CD4-positive, alpha-beta memory T cell (primary cell): ENCODE results near the gene GAS6. TPM values are rescaled to one million over a fixed set of nuclear protein-coding genes. Genes with fewer than 3 reads are reported as not detected.
"Not testable (repeated sequence)": the region's sequence is repeated elsewhere in the genome, so short reads cannot be mapped to it uniquely, and the experiment has no call there.

Experiments
- CTCF ChIA-PET: fragments of 350-600 bp; sonication (Branson Sonifier 250); formaldehyde crosslinking; loops from one replicate; lab custom pipeline; 2021; ENCODE audit warnings: inconsistent platforms; ENCODE audit not compliant: partially characterized antibody; lab: Charles Lee
- POLR2A ChIA-PET: fragments of 350-600 bp; sonication (Branson Sonifier 250); formaldehyde crosslinking; loops from one replicate; lab custom pipeline; 2021; ENCODE audit not compliant: partially characterized antibody; lab: Charles Lee
- DNase-seq, 5 donors: peaks; one replicate each; pipeline versions ENCODE4 v3.0.0 to v3.0.0-alpha.2; 2020 to 2022; ENCODE audit warnings: mixed read lengths in 1 of 5
- H3K27ac ChIP-seq: one replicate; pipeline ENCODE4 v1.7.0; 2013; ENCODE audit warnings: low read depth, low read length
- H3K27me3 ChIP-seq: 2 replicates; pipeline ENCODE4 v1.7.0; 2013; ENCODE audit warnings: mild to moderate bottlenecking, low read length, moderate library complexity; ENCODE audit not compliant: insufficient read depth
- H3K36me3 ChIP-seq: 2 replicates; pipeline ENCODE4 v1.7.0; 2013; ENCODE audit warnings: mild to moderate bottlenecking, low read length, moderate library complexity; ENCODE audit not compliant: insufficient read depth
- H3K4me1 ChIP-seq: 2 replicates; pipeline ENCODE4 v1.7.0; 2013; ENCODE audit warnings: mild to moderate bottlenecking, low read length, moderate library complexity; ENCODE audit not compliant: insufficient read depth
- H3K4me3 ChIP-seq, 2 donors: one replicate each; pipeline ENCODE4 v1.7.0; 2013; ENCODE audit warnings: low read length in 2 of 2, mild to moderate bottlenecking in 1 of 2
- H3K9me3 ChIP-seq, 2 donors: one replicate each; pipeline ENCODE4 v1.7.0; 2013; ENCODE audit warnings: low read length in 2 of 2, control low read depth in 1 of 2; ENCODE audit not compliant: control insufficient read depth in 1 of 2
- H3K27ac Mint-ChIP-seq, 7 donors: one replicate each; pipeline ENCODE4 v1.8.0; 2020 to 2021; ENCODE audit warnings: mixed read lengths in 7 of 7, mild to moderate bottlenecking in 6 of 7, inconsistent platforms in 3 of 7, moderate library complexity in 3 of 7
- H3K27me3 Mint-ChIP-seq, 2 donors: one replicate each; pipeline ENCODE4 v1.8.0; 2020 to 2021; ENCODE audit warnings: mixed read lengths in 2 of 2
- H3K36me3 Mint-ChIP-seq, 2 donors: one replicate each; pipeline ENCODE4 v1.8.0; 2020 to 2021; ENCODE audit warnings: mixed read lengths in 2 of 2, inconsistent platforms in 1 of 2, mild to moderate bottlenecking in 1 of 2
- H3K4me1 Mint-ChIP-seq, 4 donors: one replicate each; pipeline ENCODE4 v1.8.0; 2020 to 2021; ENCODE audit warnings: mixed read lengths in 4 of 4, mild to moderate bottlenecking in 1 of 4
- H3K4me3 Mint-ChIP-seq, 8 donors: one replicate each; pipeline ENCODE4 v1.8.0; 2020 to 2021; ENCODE audit warnings: mixed read lengths in 8 of 8, mild to moderate bottlenecking in 7 of 8, moderate library complexity in 6 of 8, inconsistent platforms in 3 of 8
- H3K9me3 Mint-ChIP-seq, 8 donors: one replicate each; pipeline ENCODE4 v1.8.0; 2020 to 2021; ENCODE audit warnings: mixed read lengths in 8 of 8, mild to moderate bottlenecking in 5 of 8, inconsistent platforms in 3 of 8, moderate library complexity in 1 of 8
- intact Hi-C: fragments of 100-400 bp; cut with micrococcal nuclease; formaldehyde crosslinking; loops from one replicate; pipeline ENCODE4 v1.15.1; 2023
- polyA plus RNA-seq, 2 donors: library from polyadenylated mRNA; unstranded; fragments of 300-500 nt; fragmentation: Illumina TruSeq; gene quantifications; one replicate each; pipeline ENCODE4 v1.2.3, GENCODE V29; 2021
- total RNA-seq, 2 experiments: library from RNA; stranded (reverse); gene quantifications; one replicate each; pipeline ENCODE4 v1.2.3, GENCODE V29; 2021

The GAS6 gene
- total and polyA plus RNA-seq, 4 experiments from 2014 or later = 0.39 to 17.2 (median 8.8) TPM

DNA sequence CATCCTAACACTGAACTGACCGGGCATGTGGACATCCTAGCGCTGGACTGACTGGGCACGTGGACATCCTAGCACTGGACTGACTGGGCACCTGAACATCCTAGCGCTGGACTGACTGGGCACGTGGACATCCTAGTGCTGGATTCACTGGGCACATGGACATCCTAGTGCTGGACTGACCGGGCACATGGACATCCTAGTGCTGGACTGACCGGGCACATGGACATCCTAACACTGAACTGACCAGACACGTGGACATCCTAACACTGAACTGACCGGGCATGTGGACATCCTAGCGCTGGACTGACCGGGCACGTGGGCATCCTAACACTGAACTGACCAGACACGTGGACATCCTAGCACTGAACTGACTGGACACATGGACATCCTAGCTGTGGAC lies 73.9 kb downstream of the GAS6 start:
- H3K4me1 Mint-ChIP-seq, H3K36me3 ChIP-seq, DNase-seq, H3K9me3 ChIP-seq, CTCF ChIA-PET, H3K27me3 ChIP-seq, H3K36me3 Mint-ChIP-seq, POLR2A ChIA-PET, H3K4me1 ChIP-seq, H3K27me3 Mint-ChIP-seq, H3K9me3 Mint-ChIP-seq, H3K4me3 Mint-ChIP-seq, H3K4me3 ChIP-seq, H3K27ac Mint-ChIP-seq, intact Hi-C loops, H3K27ac ChIP-seq: not testable (repeated sequence)

DNA sequence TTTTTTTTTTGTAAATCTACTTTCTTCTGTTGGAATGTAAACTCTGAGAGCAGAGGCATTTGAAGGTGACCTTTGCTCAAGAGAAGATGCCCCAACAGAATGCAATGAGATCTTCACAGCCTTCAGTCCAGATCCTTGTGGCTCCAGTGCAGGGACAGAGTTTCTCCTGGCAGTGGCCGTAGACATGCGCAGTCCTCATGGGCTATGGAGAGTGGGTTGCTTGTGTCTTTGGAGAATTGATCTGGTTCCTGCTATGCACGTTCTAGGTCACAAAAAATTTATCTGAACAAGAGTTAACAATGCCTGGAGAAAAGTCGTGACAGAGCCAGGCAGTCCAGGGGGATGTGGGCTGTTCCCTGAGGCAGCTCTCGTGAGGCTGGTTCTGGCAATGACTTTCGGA lies 74.7 kb downstream of the GAS6 start:
- POLR2A ChIA-PET = no interaction called here
- Histone ChIP-seq H3K36me3 (no peaks in the 10 kb centered on the region), H3K4me3 (no peak overlapping the region), H3K27ac (no peak overlapping the region), H3K4me1 (no peaks in the 10 kb centered on the region), H3K27me3 (no peaks in the 10 kb centered on the region), H3K9me3 (no peaks in the 10 kb centered on the region)
- H3K4me1 Mint-ChIP-seq = no peaks in the 10 kb centered on the region
- CTCF ChIA-PET = no interaction called here
- peaks cover 4 to 11% of the 10 kb centered on the region in 2 donors for H3K27me3 Mint-ChIP-seq
- peaks cover 0 to 2% (median 0%) of the 10 kb centered on the region in 8 donors for H3K9me3 Mint-ChIP-seq
- no peak for DNase-seq
- H3K4me3 Mint-ChIP-seq = no peak overlapping the region
- no peaks in the 10 kb centered on the region for H3K36me3 Mint-ChIP-seq
- intact Hi-C loops = no loop called here
- peak overlapping the region in 1 of 7 donors; percentile 22 for H3K27ac Mint-ChIP-seq

DNA sequence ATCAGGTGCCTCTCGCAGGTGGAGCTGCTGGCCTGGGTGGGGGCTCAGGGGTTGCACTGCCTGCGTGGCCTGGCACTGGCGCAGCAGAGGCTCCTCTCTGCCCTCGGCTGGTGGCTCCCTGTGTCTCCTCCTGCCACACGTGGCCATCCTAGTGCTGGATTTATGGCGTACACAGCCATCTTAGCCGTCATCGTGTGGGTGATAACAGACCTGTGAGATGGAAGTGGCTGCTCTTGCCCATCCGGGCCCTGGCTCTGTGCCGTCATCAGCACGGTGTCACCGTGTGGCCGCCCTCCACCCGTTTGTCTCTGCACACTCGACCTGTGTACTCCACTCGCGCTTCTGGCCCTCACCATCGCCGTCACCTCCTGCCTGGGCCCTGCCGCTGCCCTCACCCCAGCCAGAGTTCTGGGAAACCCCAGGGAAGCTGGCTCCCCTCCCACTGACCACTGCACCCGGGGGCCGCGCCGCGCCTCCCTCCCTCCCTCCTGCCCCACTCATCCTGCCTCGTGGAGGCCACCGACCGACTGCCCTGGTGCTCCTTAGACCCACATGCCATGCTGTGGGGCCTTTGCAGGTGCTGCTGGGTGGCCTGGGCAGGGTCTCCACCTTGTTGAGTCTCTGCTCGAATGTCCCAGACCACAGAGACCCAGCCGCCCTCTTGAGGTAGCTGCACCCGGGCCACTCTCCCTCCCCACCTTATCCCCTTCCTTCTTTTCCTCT lies 75.3 kb downstream of the GAS6 start:
- Mint-ChIP-seq H3K27me3 (peaks cover 5 to 14% of the 10 kb centered on the region in 2 donors), H3K4me1 (no peaks in the 10 kb centered on the region), H3K9me3 (peaks cover 0 to 2% (median 0%) of the 10 kb centered on the region in 8 donors), H3K4me3 (no peak overlapping the region), H3K36me3 (no peaks in the 10 kb centered on the region), H3K27ac (no peak overlapping the region)
- Histone ChIP-seq H3K27me3 (no peaks in the 10 kb centered on the region), H3K9me3 (no peaks in the 10 kb centered on the region), H3K4me3 (no peak overlapping the region), H3K4me1 (no peaks in the 10 kb centered on the region), H3K36me3 (no peaks in the 10 kb centered on the region), H3K27ac (no peak overlapping the region)
- no peak for DNase-seq
- POLR2A ChIA-PET = no interaction called here
- CTCF ChIA-PET = no interaction called here
- intact Hi-C loops = no loop called here

DNA sequence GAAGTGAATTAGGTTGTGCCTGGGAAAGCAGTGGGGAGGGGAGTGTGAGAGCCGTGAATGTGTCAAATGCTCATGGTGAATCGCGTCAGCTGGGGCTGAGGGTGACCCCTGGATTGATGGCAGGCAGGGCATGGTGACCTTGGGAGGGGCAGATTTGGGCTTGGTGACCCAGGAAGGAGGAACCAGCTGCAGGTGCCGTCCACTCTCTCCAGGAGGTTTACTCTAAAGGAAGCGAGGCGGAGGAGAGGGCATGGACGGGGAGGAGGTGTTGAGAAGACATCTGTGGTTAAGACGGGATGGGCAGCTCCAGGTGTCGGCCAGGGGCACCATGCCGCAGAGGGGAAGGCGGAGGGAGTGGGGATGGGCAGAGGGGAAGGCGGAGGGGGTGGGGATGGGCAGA lies 76.2 kb downstream of the GAS6 start:
- Mint-ChIP-seq H3K36me3 (no peaks in the 10 kb centered on the region), H3K4me3 (no peak overlapping the region), H3K4me1 (no peaks in the 10 kb centered on the region), H3K27ac (no peak overlapping the region), H3K9me3 (peaks cover 0 to 2% (median 0%) of the 10 kb centered on the region in 8 donors), H3K27me3 (peaks cover 8 to 14% of the 10 kb centered on the region in 2 donors)
- no peak for DNase-seq
- Histone ChIP-seq H3K4me1 (no peaks in the 10 kb centered on the region), H3K4me3 (no peak overlapping the region), H3K27ac (no peak overlapping the region), H3K27me3 (no peaks in the 10 kb centered on the region), H3K36me3 (no peaks in the 10 kb centered on the region), H3K9me3 (no peaks in the 10 kb centered on the region)
- intact Hi-C loops = no loop called here
- CTCF ChIA-PET = no interaction called here
- POLR2A ChIA-PET = no interaction called here

DNA sequence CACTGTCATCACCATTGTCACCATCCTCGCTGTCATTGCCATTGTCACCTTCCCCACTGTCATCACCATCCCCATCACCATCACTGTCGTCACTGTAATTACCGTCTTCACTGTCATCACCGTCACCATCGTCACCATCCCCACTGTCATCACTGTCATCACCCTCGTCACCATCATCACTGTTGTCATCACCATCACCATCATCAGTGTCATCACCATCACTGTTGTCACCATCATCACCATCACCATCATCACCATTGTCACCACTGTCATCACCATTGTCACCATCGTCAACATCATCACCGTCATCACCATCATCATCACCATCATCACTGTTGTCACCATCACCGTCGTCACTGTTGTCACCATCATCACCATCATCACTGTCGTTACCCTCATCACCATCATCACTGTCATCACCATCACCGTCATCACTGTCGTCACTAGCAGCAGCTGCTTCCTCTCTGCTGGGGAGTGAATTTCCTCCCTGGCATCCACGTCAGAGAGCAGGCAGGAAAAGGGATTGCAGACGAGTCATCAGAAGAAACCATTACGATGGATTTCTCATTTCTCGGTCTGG lies 77.5 kb downstream of the GAS6 start:
- Mint-ChIP-seq H3K27me3 (peaks cover 8 to 12% of the 10 kb centered on the region in 2 donors), H3K27ac (no peak overlapping the region)
- intact Hi-C loops = no loop called here

DNA sequence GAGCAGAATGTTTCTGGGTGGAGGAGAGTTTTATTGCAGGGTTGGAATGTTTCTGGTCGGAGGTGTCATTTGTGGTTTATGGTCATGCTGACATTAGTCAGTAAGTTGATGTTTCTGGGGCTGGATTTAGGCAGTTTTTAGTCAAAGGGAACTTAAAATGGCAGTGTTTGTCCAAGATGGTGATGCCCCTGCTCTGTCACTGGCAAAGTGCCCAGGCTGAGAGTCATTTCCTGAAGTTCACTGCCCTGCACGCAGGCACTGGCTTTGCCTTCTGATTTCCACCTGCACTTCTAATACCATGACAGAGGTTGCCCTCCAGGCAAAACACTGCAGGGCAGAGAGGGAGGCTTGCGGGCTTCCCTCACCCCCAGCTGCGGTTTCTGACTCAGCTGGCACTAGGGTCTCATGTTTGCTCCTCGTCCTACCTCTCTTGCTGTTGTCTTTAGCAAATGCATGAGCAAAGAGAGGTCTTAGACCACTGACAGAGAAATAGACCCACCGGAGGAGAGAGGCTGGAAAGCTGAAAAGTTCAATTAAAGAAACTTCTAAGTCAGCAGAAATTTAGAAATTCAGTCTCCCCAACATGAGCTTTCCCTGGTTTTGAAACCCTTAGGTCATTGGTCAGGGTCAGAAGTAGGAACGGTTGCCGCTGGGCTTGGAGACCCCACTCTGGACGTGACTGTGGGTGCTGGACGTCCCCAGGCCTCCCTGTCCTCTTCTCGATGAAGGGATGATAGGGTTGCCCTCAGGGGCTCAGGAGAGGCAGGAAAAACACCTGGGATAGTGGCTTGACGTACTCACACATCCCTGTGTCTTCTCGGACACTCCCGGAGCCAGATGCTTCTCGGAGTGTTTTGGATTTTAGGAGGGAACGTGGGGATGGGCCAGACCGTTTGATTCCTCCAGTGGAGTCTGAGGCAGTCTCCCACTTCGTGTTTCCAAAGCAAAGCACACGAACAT lies 78.5 kb downstream of the GAS6 start:
- peaks cover 9 to 12% of the 10 kb centered on the region in 2 donors for H3K27me3 Mint-ChIP-seq
- POLR2A ChIA-PET = no interaction called here
- intact Hi-C loops = no loop called here
- no peaks in the 10 kb centered on the region for H3K36me3 Mint-ChIP-seq
- peaks cover 0 to 2% (median 0%) of the 10 kb centered on the region in 8 donors for H3K9me3 Mint-ChIP-seq
- no peaks in the 10 kb centered on the region for H3K27me3 ChIP-seq
- no peak overlapping the region for H3K4me3 Mint-ChIP-seq
- no peaks in the 10 kb centered on the region for H3K4me1 Mint-ChIP-seq
- no peaks in the 10 kb centered on the region for H3K4me1 ChIP-seq
- no peak for DNase-seq
- H3K27ac Mint-ChIP-seq = no peak overlapping the region
- CTCF ChIA-PET = no interaction called here
- no peaks in the 10 kb centered on the region for H3K36me3 ChIP-seq
- no peak overlapping the region for H3K27ac ChIP-seq
- no peak overlapping the region for H3K4me3 ChIP-seq
- H3K9me3 ChIP-seq = no peaks in the 10 kb centered on the region

More for the DNA sequence above, 77.5 kb downstream of the GAS6 start:
- Mint-ChIP-seq H3K36me3 (no peaks in the 10 kb centered on the region), H3K4me1 (no peaks in the 10 kb centered on the region), H3K9me3 (peaks cover 0 to 2% (median 0%) of the 10 kb centered on the region in 8 donors), H3K4me3 (no peak overlapping the region)
- Histone ChIP-seq H3K27ac (no peak overlapping the region), H3K4me1 (no peaks in the 10 kb centered on the region), H3K27me3 (no peaks in the 10 kb centered on the region), H3K4me3 (no peak overlapping the region), H3K9me3 (no peaks in the 10 kb centered on the region), H3K36me3 (no peaks in the 10 kb centered on the region)
- POLR2A ChIA-PET = no interaction called here
- DNase-seq = peak in 2 of 5 donors; percentile 14 to 18
- CTCF ChIA-PET = no interaction called here

DNA sequence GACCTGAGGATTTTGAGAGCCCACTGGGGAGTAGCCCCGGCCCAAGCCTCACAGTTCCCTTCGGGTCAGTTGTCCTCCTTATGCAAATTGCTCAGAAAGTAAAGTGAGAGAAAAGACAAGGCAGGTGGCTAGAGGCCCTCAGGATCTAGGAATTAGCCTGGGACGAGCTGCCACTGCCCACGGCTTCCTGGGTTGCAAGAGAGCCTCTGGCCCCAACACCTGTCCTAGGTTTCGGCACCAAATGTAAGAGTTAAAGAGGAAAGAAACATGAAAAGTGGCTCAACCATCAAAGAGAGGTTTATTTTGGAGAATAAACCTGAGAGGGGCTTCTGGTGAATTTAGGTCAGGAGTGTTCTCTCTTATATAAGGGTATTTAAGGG lies 79.2 kb downstream of the GAS6 start:
- POLR2A ChIA-PET = no interaction called here

More for the DNA sequence above, 79.2 kb downstream of the GAS6 start:
- Mint-ChIP-seq H3K4me1 (no peaks in the 10 kb centered on the region), H3K9me3 (peaks cover 0 to 2% (median 0%) of the 10 kb centered on the region in 8 donors), H3K27ac (peak overlapping the region in 1 of 7 donors; percentile 0), H3K4me3 (no peak overlapping the region), H3K27me3 (peaks cover 9 to 12% of the 10 kb centered on the region in 2 donors), H3K36me3 (no peaks in the 10 kb centered on the region)
- CTCF ChIA-PET = no interaction called here
- intact Hi-C loops = no loop called here
- H3K9me3 ChIP-seq = no peaks in the 10 kb centered on the region
- no peaks in the 10 kb centered on the region for H3K36me3 ChIP-seq
- no peak for DNase-seq
- H3K4me1 ChIP-seq = no peaks in the 10 kb centered on the region
- no peaks in the 10 kb centered on the region for H3K27me3 ChIP-seq
- H3K27ac ChIP-seq = no peak overlapping the region
- no peak overlapping the region for H3K4me3 ChIP-seq
